DMS79 (cell line): ENCODE data around the gene NAMPT.

ENCODE experiments used
- DNase-seq: peaks from one replicate; lab custom pipeline; 2025; lab: John Stamatoyannopoulos, UW

NAMPT gene

GRCh38 chr7:106273009-106273668 lies 11.6 kb downstream of the NAMPT start:
- no peak for DNase-seq

GRCh38 chr7:106270122-106270977 lies 14.4 kb downstream of the NAMPT start:
- DNase-seq, result no peak

DNA sequence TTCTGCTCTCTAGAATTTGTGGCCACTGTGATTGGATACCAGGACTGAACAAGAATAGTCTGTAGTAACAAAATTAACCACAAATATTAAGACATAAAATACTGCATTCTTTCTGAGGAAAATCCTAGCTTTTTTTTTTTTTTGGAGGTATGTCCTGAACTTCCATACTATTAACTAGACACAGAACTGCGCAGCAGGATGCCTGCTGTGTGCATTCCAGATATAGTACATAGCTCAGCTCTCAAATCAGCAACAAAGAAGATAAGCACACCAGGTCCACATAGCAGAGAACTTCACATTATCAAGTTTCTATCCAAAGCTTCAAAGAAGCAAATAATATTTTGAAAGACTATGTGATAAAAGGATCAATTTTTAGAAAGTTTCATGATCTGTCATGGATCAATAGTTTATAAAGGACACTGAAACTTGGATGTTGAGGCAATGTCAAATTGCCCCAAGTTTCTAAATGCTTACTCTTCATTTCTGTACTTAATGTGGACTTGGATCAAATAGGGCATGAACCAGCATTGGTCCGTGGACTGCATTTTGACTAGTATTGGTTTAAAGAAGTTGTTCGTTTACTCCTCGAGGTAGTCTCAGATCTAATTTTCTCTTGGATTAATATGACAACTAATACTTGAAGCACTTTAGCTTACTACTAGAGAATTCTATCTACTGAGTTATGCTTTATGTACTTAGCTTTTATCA lies 15.4 kb downstream of the NAMPT start:
- no peak for DNase-seq

- no peak for DNase-seq
Measured at GRCh38 chr7:106265133-106265532, 19.6 kb downstream of the NAMPT start.

GRCh38 chr7:106262221-106262881 lies 22.4 kb downstream of the NAMPT start:
- no peak for DNase-seq

DNA sequence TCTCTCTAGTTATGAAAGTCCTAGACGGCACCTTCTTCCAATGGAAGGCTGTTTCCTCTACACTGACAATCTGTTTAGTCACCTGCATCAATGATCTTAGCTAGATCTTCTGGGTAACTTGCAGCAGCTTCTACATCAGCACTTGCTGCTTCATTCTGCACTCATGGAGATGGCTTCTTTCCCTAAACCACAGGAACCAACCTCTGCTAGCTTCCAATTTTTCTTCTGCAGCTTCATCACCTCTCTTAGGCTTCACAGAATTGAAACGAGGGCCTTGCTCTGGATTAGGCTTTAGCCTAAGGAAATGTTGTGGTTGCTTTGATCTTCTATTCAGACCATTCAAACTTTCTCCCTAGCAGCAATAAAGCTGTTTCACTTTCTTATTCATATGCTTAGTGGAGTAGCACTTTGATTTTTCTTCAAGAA lies 24.6 kb downstream of the NAMPT start:
- DNase-seq, result no peak

DNA sequence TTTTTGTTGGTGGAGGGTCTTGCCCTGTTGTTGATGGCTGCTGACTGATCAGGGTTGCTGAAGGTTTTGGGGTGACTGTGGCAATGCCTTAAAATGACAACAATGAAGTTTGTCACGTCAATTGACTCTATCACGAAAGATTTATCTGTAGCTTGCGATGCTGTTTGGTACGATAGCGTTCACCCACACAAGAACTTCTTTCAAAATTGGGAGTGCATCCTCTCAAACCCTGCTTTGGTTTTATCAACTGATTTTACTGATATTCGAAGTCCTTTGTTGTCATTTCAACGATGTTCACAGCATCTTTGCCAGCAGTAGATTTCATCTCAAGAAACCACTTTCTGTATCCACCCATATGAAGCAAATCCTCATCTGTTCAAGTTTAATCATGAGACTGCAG lies 26.0 kb downstream of the NAMPT start:
- DNase-seq, result no peak

- DNase-seq, result no peak
Measured at GRCh38 chr7:106257752-106258151, 27.0 kb downstream of the NAMPT start.

DNA sequence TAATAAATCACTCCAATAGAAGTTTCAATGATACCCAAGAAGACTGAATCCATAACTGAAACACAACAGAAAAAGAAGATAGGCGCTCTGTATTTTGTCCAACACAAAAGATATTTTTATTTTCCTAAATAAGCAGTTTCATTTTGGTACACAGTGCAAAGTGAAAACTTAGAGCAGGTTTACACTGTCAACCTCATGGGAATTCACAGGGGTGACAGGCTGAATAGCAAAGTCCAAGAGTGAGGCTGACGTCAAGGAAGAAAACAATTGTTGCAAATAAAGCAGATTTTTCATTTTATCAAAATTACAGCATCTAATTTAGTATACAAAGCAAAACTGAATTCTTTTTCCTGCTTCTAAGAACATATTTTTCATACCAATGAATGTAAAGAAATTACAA lies 28.6 kb downstream of the NAMPT start:
- DNase-seq, result no peak

- DNase-seq, result no peak
Measured at GRCh38 chr7:106255246-106255645, 29.5 kb downstream of the NAMPT start.

- no peak for DNase-seq
Measured at GRCh38 chr7:106254525-106255116, 30.2 kb downstream of the NAMPT start.

DNA sequence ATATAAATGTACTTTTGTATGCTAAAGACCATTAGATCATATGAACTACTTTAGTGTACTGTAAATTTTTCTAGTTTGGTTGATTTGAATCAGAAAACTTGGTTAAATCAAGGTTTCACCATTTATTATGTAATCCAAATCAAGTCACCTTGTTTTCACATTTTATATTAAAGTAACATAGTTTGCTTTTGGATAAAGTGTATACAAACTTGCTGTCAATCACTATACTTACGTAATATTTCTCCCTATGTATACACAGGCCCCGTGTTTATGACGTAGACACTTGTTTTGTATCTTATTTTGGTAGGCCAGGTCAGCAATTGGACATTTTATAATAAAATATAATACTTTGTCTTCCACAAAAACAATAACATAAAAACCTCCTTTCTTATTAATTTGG lies 32.2 kb downstream of the NAMPT start:
- DNase-seq, result no peak

GRCh38 chr7:106249488-106249887 lies 35.3 kb downstream of the NAMPT start:
- no peak for DNase-seq

DNA sequence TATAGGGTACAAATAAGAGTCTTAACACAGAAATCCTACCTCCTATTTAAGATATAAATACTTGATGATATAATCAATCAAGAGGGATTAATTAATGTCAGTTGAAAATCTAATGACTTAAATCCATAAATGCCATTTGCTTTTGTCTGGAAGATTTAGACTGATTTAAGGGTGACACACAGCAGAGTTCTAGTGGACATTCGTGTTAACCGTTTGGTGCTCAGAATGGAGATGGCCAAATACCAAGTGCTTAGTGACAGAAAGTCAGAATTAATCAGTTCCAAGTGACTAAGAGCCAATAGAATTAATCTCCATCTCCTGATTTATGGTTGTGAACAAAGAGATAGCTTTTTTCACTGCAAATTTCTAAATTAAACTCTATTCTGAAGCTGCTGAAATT lies 36.2 kb downstream of the NAMPT start:
- no peak for DNase-seq

- no peak for DNase-seq
Measured at GRCh38 chr7:106247841-106248240, 36.9 kb downstream of the NAMPT start.

- DNase-seq, result no peak
Measured at GRCh38 chr7:106246902-106247711, 37.7 kb downstream of the NAMPT start.

GRCh38 chr7:106243893-106244292 lies 40.9 kb downstream of the NAMPT start:
- DNase-seq, result no peak

DNA sequence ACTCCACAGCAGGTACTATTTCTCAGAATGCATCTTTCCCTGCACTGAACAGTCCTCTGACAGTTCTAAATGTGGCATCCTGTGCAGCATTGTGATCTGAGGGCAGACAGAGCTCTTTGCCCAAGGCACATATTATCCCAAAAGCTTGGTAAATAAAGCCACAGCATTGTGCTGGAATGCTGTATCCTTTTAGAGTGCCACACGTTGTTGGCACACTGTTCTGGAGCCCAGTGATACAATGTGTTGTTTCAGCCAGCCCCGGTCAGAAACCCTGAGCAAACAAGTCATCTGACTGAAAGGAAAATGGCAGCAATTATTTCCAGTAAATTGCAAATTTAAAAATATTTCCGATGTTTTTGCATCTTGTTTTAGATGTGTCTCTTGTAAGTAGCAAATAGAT lies 45.4 kb downstream of the NAMPT start:
- no peak for DNase-seq

DNA sequence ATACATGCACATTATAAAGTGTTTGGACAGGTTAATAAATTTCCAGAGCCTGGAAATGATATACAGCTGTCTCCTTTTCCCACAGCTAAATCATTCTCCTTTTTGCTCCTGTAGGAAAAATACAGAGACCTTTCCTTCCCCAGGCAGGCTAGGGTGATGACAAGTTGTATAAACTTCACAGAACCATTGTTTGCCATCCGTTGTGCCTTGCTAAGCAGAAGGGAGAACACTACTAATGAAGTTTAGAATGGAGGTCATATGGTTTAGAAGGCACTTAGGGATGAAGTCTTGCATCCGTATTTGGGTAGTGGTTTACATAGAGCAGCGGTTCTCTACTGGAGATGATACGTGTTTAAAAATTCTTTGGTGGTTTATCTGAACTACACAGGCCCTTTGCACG lies 46.0 kb downstream of the NAMPT start:
- DNase-seq, result no peak

DNA sequence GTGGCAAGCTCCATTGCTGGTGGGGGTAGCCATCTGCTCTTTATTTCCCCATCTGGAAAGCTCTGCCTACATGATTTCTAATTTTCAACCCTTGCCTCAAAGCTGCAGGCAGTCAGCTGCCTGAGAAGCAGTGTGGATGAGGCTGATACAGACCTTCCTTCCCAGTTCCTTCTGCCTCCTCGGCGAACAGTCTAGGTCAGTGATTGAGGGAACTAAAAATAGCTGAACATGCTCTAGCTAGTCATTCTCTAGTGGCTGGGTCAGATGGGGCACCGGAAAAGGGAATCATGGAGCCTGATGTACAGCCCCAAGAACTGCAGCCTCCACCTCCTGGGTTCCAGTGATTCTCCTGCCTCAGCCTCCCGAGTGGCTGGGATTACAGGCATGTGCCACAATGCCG lies 48.7 kb downstream of the NAMPT start:
- no peak for DNase-seq

- DNase-seq, result no peak
Measured at GRCh38 chr7:106234425-106234824, 50.4 kb downstream of the NAMPT start.
